ENCODE measurements around the gene MCC.

DNA sequence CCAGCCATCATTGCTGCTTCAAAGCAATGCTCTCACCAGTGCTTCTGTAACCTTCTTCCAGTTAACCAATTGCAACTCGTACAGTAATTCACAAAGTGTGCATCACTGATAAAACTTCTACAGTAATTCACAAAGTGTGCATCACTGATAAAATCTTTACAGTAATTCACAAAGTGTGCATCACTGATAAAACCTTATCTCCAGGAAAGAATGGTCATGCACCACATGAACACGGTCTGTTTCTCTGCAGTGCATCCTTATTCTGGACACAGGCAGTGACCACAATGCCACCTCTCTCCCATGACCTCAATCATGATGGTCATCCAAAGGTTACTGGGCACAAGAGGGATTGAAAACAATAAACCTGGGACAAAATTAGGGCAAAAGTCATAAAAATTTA, 207.1 kb downstream of the MCC start:
- TF ChIP-seq, protein P1, sequence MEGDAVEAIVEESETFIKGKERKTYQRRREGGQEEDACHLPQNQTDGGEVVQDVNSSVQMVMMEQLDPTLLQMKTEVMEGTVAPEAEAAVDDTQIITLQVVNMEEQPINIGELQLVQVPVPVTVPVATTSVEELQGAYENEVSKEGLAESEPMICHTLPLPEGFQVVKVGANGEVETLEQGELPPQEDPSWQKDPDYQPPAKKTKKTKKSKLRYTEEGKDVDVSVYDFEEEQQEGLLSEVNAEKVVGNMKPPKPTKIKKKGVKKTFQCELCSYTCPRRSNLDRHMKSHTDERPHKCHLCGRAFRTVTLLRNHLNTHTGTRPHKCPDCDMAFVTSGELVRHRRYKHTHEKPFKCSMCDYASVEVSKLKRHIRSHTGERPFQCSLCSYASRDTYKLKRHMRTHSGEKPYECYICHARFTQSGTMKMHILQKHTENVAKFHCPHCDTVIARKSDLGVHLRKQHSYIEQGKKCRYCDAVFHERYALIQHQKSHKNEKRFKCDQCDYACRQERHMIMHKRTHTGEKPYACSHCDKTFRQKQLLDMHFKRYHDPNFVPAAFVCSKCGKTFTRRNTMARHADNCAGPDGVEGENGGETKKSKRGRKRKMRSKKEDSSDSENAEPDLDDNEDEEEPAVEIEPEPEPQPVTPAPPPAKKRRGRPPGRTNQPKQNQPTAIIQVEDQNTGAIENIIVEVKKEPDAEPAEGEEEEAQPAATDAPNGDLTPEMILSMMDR (IDR thresholded peaks at IDR 0.05; ENCODE audit: insufficient read depth, low read depth, low read length), result no peak
- no peak for TF ChIP-seq EZH2 (IDR thresholded peaks at IDR 0.05; ENCODE audit: insufficient read depth, low read length)
